AG04450 (cell line): ENCODE measurements around the gene TAF6. TPM values are rescaled to one million over a fixed set of nuclear protein-coding genes. Genes with fewer than 3 reads are reported as not detected.
A peak's percentile ranks its signal among the peaks of the same experiment; 100 is the strongest.

Experiments
- CTCF ChIA-PET: fragments of 300-600, 350-600 bp; formaldehyde crosslinking; extraction: SDS; loops from one replicate; lab custom pipeline; 2022; ENCODE audit warnings: antibody characterized with exemption, inconsistent platforms; lab: Charles Lee
- POLR2A ChIA-PET: fragments of 350-600 bp; formaldehyde crosslinking; extraction: SDS; loops from one replicate; lab custom pipeline; 2021; ENCODE audit warnings: antibody characterized with exemption, inconsistent platforms; lab: Yijun Ruan, JAX
- DNase-seq: peaks from one replicate; pipeline ENCODE4 v3.0.0-alpha.2; 2011; ENCODE audit warnings: low read depth, low spot score
- H3K27ac ChIP-seq: one replicate; pipeline ENCODE4 v1.5.1; 2012; ENCODE audit warnings: low read depth, low read length, control low read depth
- H3K27me3 ChIP-seq: one replicate; pipeline ENCODE4 v1.6.0; 2012; ENCODE audit warnings: low read length; ENCODE audit not compliant: control insufficient read depth, insufficient read depth
- H3K4me3 ChIP-seq: 2 replicates; pipeline ENCODE4 v1.5.1; 2011; ENCODE audit warnings: mild to moderate bottlenecking, low read depth, low read length, control low read depth
- H3K9me3 ChIP-seq: 2 replicates; pipeline ENCODE4 v1.5.1; 2012; ENCODE audit warnings: low read length; ENCODE audit not compliant: control insufficient read depth, insufficient read depth
- CTCF ChIP-seq: IDR thresholded peaks from 2 replicates; pipeline ENCODE4 v1.5.1; 2011; ENCODE audit warnings: low read depth, low read length, control low read depth, inconsistent platforms
- polyA plus RNA-seq: library from polyadenylated mRNA; depleted of rRNA; stranded (reverse); fragments of >200 nt; gene quantifications from 2 replicates; pipeline ENCODE4 v1.2.3, GENCODE V29; 2011

The TAF6 gene
- polyA plus RNA-seq, 1 experiment = 28.2 TPM

- Histone ChIP-seq H3K27ac (peak within 1 kb of the TSS; percentile 96), H3K27me3 (no peaks in the 10 kb centered on the region), H3K9me3 (no peaks in the 10 kb centered on the region), H3K4me3 (peak within 1 kb of the TSS; percentile 96)
- CTCF ChIA-PET = no interaction called here
- TF ChIP-seq CTCF = no peak
- peak; percentile 87 for DNase-seq
- POLR2A ChIA-PET = interaction anchor here (1.0 kb wide), 1 partner anchor 26 kb away, joined by 12 read pairs; the partner anchor contains the start of genes AP4M1 and MCM7
These were observed 8.0 kb upstream of the TAF6 start, which contains the start of gene MBLAC1 for GRCh38 chr7:100126931-100127865. MBLAC1 (plus strand) TSS chr7:100126967; CDS start chr7:100127396, 429 bp downstream.

- Histone ChIP-seq H3K27me3 (no peaks in the 10 kb centered on the region), H3K9me3 (no peaks in the 10 kb centered on the region), H3K4me3 (peak overlapping the region; percentile 96), H3K27ac (peak overlapping the region; percentile 96)
- ChIA-PET POLR2A (interaction anchor here (1.0 kb wide), 1 partner anchor 26 kb away, joined by 12 read pairs; the partner anchor contains the start of genes AP4M1 and MCM7), CTCF (no interaction called here)
- TF ChIP-seq CTCF = 0 out of 2 replicates have a peak, but pooled peaks have one; percentile 7
- DNase-seq = no peak
These were observed 7.2 kb upstream of the TAF6 start for GRCh38 chr7:100126239-100126930.

- Histone ChIP-seq H3K27me3 (no peaks in the 10 kb centered on the region), H3K27ac (no peak overlapping the region), H3K4me3 (no peak overlapping the region), H3K9me3 (no peaks in the 10 kb centered on the region)
- ChIA-PET CTCF (interaction anchor here (0.6 to 1.7 kb wide), 3 partner anchors 10 to 283 kb away, joined by 3 to 10 read pairs (median 4); no protein-coding TSS in a partner anchor), POLR2A (no interaction called here)
- no peak for DNase-seq
- TF ChIP-seq CTCF = no peak
These were observed 5.4 kb upstream of the TAF6 start for GRCh38 chr7:100124301-100125230.

GRCh38 chr7:100122568-100122967 lies 3.4 kb upstream of the TAF6 start:
- H3K27me3 ChIP-seq = no peaks in the 10 kb centered on the region
- no peak for TF ChIP-seq CTCF
- POLR2A ChIA-PET = interaction anchor here (0.5 kb wide), 1 partner anchor 12 kb away, joined by 3 read pairs; no protein-coding TSS in a partner anchor
- CTCF ChIA-PET = interaction anchor here (1.2 kb wide), 1 partner anchor 9 kb away, joined by 4 read pairs; no protein-coding TSS in a partner anchor
- DNase-seq = no peak
- no peak overlapping the region for H3K27ac ChIP-seq
- no peak overlapping the region for H3K4me3 ChIP-seq
- H3K9me3 ChIP-seq = no peaks in the 10 kb centered on the region
